ENCODE data around the gene ADAMTS3.

DNA sequence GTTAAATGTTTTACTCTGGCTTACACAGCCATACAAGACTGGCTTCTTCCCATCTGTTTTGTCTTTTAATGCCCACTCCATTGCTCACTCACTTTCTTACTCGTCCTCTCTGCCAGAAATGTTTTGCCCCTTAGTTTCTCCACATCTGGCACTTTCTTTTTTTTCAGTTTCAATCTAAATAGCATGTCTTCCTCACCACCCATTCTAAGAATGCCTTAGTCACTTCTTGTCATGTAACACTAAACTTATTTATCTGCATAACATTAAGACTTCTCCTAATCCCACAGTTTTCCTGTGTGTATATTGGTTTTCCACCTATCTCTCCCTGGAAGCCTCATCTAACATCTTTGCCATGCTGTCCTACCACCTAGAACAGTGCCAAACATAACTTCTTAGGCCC lies 119.3 kb downstream of the ADAMTS3 start:
- TF ChIP-seq POLR2AphosphoS5 (IDR thresholded peaks at IDR 0.05): no peak
- TF ChIP-seq, protein P1, sequence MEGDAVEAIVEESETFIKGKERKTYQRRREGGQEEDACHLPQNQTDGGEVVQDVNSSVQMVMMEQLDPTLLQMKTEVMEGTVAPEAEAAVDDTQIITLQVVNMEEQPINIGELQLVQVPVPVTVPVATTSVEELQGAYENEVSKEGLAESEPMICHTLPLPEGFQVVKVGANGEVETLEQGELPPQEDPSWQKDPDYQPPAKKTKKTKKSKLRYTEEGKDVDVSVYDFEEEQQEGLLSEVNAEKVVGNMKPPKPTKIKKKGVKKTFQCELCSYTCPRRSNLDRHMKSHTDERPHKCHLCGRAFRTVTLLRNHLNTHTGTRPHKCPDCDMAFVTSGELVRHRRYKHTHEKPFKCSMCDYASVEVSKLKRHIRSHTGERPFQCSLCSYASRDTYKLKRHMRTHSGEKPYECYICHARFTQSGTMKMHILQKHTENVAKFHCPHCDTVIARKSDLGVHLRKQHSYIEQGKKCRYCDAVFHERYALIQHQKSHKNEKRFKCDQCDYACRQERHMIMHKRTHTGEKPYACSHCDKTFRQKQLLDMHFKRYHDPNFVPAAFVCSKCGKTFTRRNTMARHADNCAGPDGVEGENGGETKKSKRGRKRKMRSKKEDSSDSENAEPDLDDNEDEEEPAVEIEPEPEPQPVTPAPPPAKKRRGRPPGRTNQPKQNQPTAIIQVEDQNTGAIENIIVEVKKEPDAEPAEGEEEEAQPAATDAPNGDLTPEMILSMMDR (IDR thresholded peaks at IDR 0.05; ENCODE audit: poor library complexity, severe bottlenecking): no peak
